Small intestine (tissue), 7 donors: ENCODE measurements around the gene ZNF175. TPM values are rescaled to one million over a fixed set of nuclear protein-coding genes. Genes with fewer than 3 reads are reported as not detected.

Experiments used
- DNase-seq, 2 donors: peaks; one replicate each; pipeline versions ENCODE4 v3.0.0 to v3.0.0-alpha.2; 2013
- FAIRE-seq: peaks from 2 replicates; lab custom pipeline; 2012; peaks lifted over from hg19 to GRCh38; lab: Jason Lieb, UNC
- H3K27ac ChIP-seq, 3 donors: one replicate each; pipeline ENCODE4 v1.5.1; 2013; ENCODE audit warnings: low read length in 2 of 3, mild to moderate bottlenecking in 2 of 3, control low read depth in 1 of 3, inconsistent platforms in 1 of 3, low read depth in 1 of 3, moderate library complexity in 1 of 3
- H3K27me3 ChIP-seq, 3 donors: one replicate each; pipeline ENCODE4 v1.6.1; 2013; ENCODE audit warnings: low read length in 3 of 3, inconsistent platforms in 1 of 3; ENCODE audit not compliant: control insufficient read depth in 3 of 3, insufficient read depth in 3 of 3
- H3K36me3 ChIP-seq, 3 donors: one replicate each; pipeline ENCODE4 v1.6.1; 2013; ENCODE audit warnings: low read length in 3 of 3, inconsistent platforms in 1 of 3, low read depth in 1 of 3, mild to moderate bottlenecking in 1 of 3, moderate library complexity in 1 of 3; ENCODE audit not compliant: control insufficient read depth in 3 of 3, insufficient read depth in 2 of 3
- H3K4me1 ChIP-seq, 3 donors: one replicate each; pipeline ENCODE4 v1.6.1; 2013; ENCODE audit warnings: low read length in 2 of 3, inconsistent platforms in 1 of 3, low read depth in 1 of 3, mild to moderate bottlenecking in 1 of 3, moderate library complexity in 1 of 3; ENCODE audit not compliant: control insufficient read depth in 3 of 3, insufficient read depth in 2 of 3
- H3K4me3 ChIP-seq, 3 donors: one replicate each; pipeline ENCODE4 v1.5.1; 2013; ENCODE audit warnings: low read length in 3 of 3, control low read depth in 1 of 3, inconsistent platforms in 1 of 3, low read depth in 1 of 3, mild to moderate bottlenecking in 1 of 3, moderate library complexity in 1 of 3
- H3K9me3 ChIP-seq, 2 donors: one replicate each; pipeline ENCODE4 v1.6.1; 2013; ENCODE audit warnings: low read depth in 1 of 2, low read length in 1 of 2; ENCODE audit not compliant: control insufficient read depth in 2 of 2, insufficient read depth in 1 of 2
- WGBS, 3 donors: extraction: QIAGEN DNeasy Blood & Tissue Kit; methylation state at CpG; one replicate each; pipeline ENCODE4 v1.1.7; 2013; 5-methylcytosine and 5-hydroxymethylcytosine counted together
- polyA plus RNA-seq, 4 donors: library from polyadenylated mRNA; stranded (reverse) in 3 of 4; unstranded in 1 of 4; fragments of 200-250 nt in 3 of 4; fragments of 120-200 nt in 1 of 4; gene quantifications; one replicate each; pipeline versions ENCODE4 v1.2.1 to v1.2.3, GENCODE V29; 2013
- donor health status: healthy with polysubstance abuse.
- donor health status: control.
- donor health status: control.
- donor health status: Bipolar disorder and iron deficiency.
- donor health status: healthy.

The ZNF175 gene
- polyA plus RNA-seq, 4 donors, result 1.6 to 8.9 (median 2.2) TPM

GRCh38 chr19:51552608-51552995, 18.5 kb upstream of the ZNF175 start:
- no peak overlapping the region for H3K4me3 ChIP-seq
- 9 to 17% (median 12%) methylated on average over 1 of the region's 1 CpG for WGBS, 3 donors
- no peak for FAIRE-seq
- H3K27ac ChIP-seq, result no peak overlapping the region
- no peaks in the 10 kb centered on the region for H3K36me3 ChIP-seq
- no peaks in the 10 kb centered on the region for H3K27me3 ChIP-seq
- DNase-seq, result no peak
- H3K9me3 ChIP-seq, result no peaks in the 10 kb centered on the region
- H3K4me1 ChIP-seq, result no peaks in the 10 kb centered on the region

- whole genome bisulfite sequencing, 3 donors, result 9 to 14% (median 13%) methylated on average over 20 of the region's 20 CpGs
- Histone ChIP-seq H3K9me3 (no peaks in the 10 kb centered on the region), H3K27ac (no peak overlapping the region), H3K4me3 (no peak overlapping the region), H3K27me3 (no peaks in the 10 kb centered on the region), H3K36me3 (no peaks in the 10 kb centered on the region), H3K4me1 (no peaks in the 10 kb centered on the region)
- DNase-seq (peak; percentile 14 to 77), FAIRE-seq (no peak)
Observed at GRCh38 chr19:51552996-51553725, 17.9 kb upstream of the ZNF175 start.

- H3K36me3 ChIP-seq, result no peaks in the 10 kb centered on the region
- no peak overlapping the region for H3K4me3 ChIP-seq
- no peak for FAIRE-seq
- H3K27ac ChIP-seq, result no peak overlapping the region
- DNase-seq, result no peak
- H3K9me3 ChIP-seq, result no peaks in the 10 kb centered on the region
- 50 to 65% (median 64%) methylated on average over 1 of the region's 1 CpG for WGBS, 3 donors
- no peaks in the 10 kb centered on the region for H3K4me1 ChIP-seq
- H3K27me3 ChIP-seq, result peaks cover 0 to 10% (median 0%) of the 10 kb centered on the region in 3 donors
Observed at GRCh38 chr19:51559240-51559639, 11.8 kb upstream of the ZNF175 start.

- FAIRE-seq, result no peak
- Histone ChIP-seq H3K27me3 (peaks cover 0 to 10% (median 6%) of the 10 kb centered on the region in 3 donors), H3K27ac (no peak overlapping the region), H3K9me3 (no peaks in the 10 kb centered on the region), H3K4me1 (no peaks in the 10 kb centered on the region), H3K4me3 (no peak overlapping the region), H3K36me3 (no peaks in the 10 kb centered on the region)
- 27 to 28% (median 27%) methylated on average over 4 of the region's 4 CpGs for WGBS, 3 donors
- DNase-seq, result no peak
Observed at GRCh38 chr19:51560339-51560738, 10.7 kb upstream of the ZNF175 start.

- no peaks in the 10 kb centered on the region for H3K36me3 ChIP-seq
- peaks cover 0 to 18% (median 9%) of the 10 kb centered on the region in 3 donors for H3K27me3 ChIP-seq
- DNase-seq (no peak), FAIRE-seq (no peak)
- H3K4me3 ChIP-seq, result no peak overlapping the region
- no peaks in the 10 kb centered on the region for H3K4me1 ChIP-seq
- no peaks in the 10 kb centered on the region for H3K9me3 ChIP-seq
- WGBS, 3 donors, result 37 to 47% (median 41%) methylated on average over 6 of the region's 6 CpGs
- H3K27ac ChIP-seq, result no peak overlapping the region
Observed at GRCh38 chr19:51564791-51565190, 6.3 kb upstream of the ZNF175 start.

- FAIRE-seq (no peak), DNase-seq (no peak)
- H3K4me3 ChIP-seq, result no peak overlapping the region
- peaks cover 0 to 13% (median 9%) of the 10 kb centered on the region in 3 donors for H3K27me3 ChIP-seq
- no peak overlapping the region for H3K27ac ChIP-seq
- no peaks in the 10 kb centered on the region for H3K4me1 ChIP-seq
- no peaks in the 10 kb centered on the region for H3K9me3 ChIP-seq
- 56 to 61% (median 60%) methylated on average over 4 of the region's 4 CpGs for WGBS, 3 donors
- H3K36me3 ChIP-seq, result no peaks in the 10 kb centered on the region
Observed at GRCh38 chr19:51565583-51565982, 5.5 kb upstream of the ZNF175 start.

GRCh38 chr19:51566489-51567100, 4.5 kb upstream of the ZNF175 start:
- Histone ChIP-seq H3K27me3 (peaks cover 0 to 10% (median 9%) of the 10 kb centered on the region in 3 donors), H3K27ac (no peak overlapping the region), H3K4me1 (peaks cover 0 to under 1% (median 0%) of the 10 kb centered on the region in 3 donors), H3K9me3 (no peaks in the 10 kb centered on the region), H3K4me3 (no peak overlapping the region), H3K36me3 (no peaks in the 10 kb centered on the region)
- WGBS, 3 donors, result 60 to 69% (median 61%) methylated on average over 8 of the region's 8 CpGs
- no peak for FAIRE-seq
- DNase-seq, result no peak

- FAIRE-seq (no peak), DNase-seq (no peak)
- 73 to 83% (median 77%) methylated on average over 4 of the region's 4 CpGs for WGBS, 3 donors
Observed at GRCh38 chr19:51567583-51567982, 3.5 kb upstream of the ZNF175 start.

More at GRCh38 chr19:51567583-51567982, 3.5 kb upstream of the ZNF175 start:
- Histone ChIP-seq H3K4me3 (no peak overlapping the region), H3K27ac (no peak overlapping the region), H3K36me3 (no peaks in the 10 kb centered on the region), H3K4me1 (peaks cover 0 to 9% (median 7%) of the 10 kb centered on the region in 3 donors), H3K27me3 (peaks cover 0 to 9% (median 8%) of the 10 kb centered on the region in 3 donors), H3K9me3 (no peaks in the 10 kb centered on the region)
